Muscle of arm (tissue), 14 donors: Measurements from ENCODE around the gene KCNJ14. TPM values are rescaled to one million over a fixed set of nuclear protein-coding genes. Genes with fewer than 3 reads are reported as not detected.

ENCODE experiments used
- DNase-seq: peaks from one replicate; pipeline ENCODE4 v3.0.0-alpha.2; 2013
- long read RNA-seq, 11 donors: transcript quantifications; one replicate each; lab custom pipeline, GENCODE V29; 2026
- polyA plus RNA-seq, 12 donors: library from polyadenylated mRNA; unstranded; fragments of 120-200 nt; gene quantifications; one replicate each; pipeline ENCODE4 v1.2.1, GENCODE V29; 2013; ENCODE audit not compliant: insufficient read length in 12 of 12

Gene KCNJ14
- polyA plus RNA-seq, result 1 to 10 TPM in 3 of 12 donors, under 1 TPM in 7, not detected in 2; 0.54 to 1.3 (median 0.83) TPM
- long read RNA-seq, donor 1, result 0 reads
- long read RNA-seq, donor 2, result 0 reads
- long read RNA-seq, donor 3, result 0 reads
- long read RNA-seq, donor 4, result 0 reads
- long read RNA-seq, donor 5, result 0 reads
- long read RNA-seq, donor 6, result 0 reads
- long read RNA-seq, donor 7, result 0 reads
- long read RNA-seq, donor 8, result 0 reads
- long read RNA-seq, donor 9, result 0 reads
- long read RNA-seq, donor 10, result 0 reads
- long read RNA-seq, donor 11, result 0 reads

DNA sequence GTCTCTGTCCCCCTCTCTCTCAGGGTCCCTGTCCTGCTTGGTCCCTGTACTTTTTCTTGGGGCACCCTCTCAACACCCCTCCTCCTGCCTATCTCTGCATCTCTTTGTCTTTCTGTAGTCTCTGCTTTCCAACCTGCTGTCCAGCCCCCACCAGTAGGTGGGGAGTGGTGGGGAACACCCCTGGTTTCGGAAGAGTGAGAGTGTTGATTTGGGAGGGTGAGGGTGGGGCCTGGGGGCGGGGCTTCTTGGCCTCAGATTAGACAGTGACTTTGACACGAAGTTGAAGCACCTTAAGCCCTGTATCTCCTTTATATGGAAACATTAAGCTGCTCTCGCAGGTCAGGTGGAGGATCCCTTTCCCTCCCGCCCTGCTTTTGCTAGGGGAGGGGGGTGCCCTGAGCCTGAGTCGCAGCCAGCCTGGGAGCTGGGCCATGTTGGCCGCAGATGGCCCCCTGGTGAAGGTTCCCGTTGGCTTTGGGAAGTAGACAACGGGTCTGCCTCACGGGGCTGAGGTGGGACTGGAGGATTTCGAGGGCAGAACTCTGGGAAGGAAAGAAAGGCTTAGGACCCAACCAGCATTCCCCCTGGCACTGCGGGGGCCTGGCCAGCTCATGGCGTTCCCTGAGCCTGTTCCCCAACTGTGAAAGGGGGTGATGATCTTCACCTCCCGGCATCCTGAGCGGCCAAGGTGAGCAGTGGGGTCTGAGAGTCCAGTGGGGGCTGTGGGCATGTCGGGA, at the start of gene KCNJ14:
TSS of gene KCNJ14 (plus strand) at position 404 of the 737 bp plus-strand sequence. CDS start 6,151 bp downstream, outside the sequence.
- DNase-seq, result no peak

DNA sequence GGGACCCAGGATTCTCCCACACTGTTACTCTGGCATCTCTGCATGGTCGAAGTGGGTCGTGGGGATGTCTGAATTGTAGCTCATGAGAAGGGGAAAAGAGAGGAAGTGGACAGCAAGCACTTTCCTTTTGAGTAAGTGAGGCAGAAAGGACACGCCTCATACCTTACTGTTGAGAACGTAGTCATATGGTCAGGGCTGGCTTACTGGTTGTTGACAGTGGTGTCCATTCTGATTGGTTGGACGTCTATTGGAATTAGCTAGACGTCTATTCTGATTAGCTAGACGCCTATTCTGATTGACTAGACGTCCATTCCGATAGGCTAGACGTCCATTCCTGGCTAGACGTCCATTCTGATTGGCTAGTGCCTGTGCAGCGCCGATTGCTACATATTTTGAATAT, 49.5 kb upstream of the KCNJ14 start:
- no peak for DNase-seq

DNA sequence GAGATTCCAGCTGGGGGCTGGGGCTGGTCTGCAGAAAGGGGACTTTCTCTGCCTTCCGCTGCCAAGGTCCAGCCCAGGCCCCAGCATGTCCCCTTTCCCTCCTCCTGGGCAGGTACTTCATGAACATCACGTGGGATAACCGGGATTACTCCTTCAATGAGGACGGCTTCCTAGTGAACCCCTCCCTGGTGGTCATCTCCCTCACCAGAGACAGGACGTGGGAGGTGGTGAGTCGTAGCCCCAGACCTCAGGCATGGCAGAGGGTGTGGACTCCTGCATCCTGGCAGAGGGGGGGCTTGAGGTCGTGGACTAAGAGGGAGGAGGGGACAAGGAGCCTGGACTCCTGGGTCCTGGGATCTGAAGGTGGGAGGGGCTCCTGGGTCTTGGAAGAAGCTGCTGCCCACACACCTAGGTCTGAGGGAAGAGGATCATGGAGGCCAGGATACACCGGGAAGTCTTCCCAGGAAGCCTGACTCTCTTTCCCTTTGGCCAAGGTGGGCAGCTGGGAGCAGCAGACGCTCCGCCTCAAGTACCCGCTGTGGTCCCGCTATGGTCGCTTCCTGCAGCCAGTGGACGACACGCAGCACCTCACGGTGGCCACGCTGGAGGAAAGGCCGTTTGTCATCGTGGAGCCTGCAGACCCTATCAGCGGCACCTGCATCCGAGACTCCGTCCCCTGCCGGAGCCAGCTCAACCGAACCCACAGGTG, 41.3 kb upstream of the KCNJ14 start:
- no peak for DNase-seq

DNA sequence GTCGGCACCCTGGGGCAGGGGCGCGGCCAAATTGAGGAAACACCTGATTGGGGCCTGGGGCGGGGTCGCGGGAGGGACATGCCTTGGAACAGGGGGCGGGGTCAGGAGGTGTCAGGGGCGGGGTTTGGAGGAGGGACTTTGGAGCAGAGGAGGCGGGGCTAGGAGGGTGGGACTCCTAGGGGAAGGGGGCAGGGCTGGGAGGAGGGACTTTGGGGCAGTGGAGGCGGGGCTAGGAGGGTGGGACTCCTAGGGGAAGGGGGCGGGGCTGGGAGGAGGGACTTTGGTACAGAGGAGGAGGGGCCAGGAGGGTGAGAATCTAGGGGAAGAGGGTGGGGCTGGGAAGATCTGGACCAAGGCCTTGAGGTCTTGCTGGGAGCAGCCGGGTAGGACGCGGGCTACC, 40.0 kb upstream of the KCNJ14 start:
- no peak for DNase-seq

DNA sequence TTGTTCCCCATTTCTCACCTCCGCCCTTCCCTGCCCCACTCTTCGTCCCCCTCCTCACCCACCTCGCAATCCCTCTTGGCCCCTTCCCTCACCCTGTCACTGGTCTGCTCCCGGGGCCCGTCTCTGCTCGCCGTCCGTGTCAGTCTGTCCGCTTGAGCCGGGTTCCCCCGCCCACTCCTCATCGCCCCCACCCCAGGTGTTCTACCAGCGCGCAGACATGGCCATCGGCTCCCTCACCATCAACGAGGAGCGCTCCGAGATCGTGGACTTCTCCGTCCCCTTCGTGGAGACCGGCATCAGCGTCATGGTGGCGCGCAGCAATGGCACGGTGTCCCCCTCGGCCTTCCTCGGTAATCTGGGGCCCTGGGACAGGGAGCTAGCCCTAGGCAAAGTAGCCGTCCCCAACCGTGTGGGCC, 39.6 kb upstream of the KCNJ14 start:
- DNase-seq, result no peak

DNA sequence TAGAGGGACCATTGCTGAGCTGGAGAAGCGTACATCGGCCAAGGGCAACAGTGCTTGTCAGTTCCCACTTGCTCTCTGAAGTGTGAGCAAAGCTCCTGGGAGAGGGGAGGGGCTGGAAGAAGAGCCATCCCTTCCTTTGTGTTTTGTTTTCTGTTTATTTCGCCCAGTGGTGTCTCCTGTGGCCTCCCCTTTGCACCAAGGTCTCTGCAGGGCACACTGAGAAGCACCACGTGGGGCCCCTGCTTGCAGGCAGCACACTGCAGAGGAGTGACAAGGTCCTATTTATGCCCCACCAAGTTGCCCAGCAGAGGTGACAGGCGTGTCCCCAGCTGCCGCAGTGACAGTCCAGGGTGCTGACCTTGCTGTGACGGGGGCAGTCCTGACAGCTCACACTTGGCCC, 38.0 kb upstream of the KCNJ14 start:
- DNase-seq, result no peak

DNA sequence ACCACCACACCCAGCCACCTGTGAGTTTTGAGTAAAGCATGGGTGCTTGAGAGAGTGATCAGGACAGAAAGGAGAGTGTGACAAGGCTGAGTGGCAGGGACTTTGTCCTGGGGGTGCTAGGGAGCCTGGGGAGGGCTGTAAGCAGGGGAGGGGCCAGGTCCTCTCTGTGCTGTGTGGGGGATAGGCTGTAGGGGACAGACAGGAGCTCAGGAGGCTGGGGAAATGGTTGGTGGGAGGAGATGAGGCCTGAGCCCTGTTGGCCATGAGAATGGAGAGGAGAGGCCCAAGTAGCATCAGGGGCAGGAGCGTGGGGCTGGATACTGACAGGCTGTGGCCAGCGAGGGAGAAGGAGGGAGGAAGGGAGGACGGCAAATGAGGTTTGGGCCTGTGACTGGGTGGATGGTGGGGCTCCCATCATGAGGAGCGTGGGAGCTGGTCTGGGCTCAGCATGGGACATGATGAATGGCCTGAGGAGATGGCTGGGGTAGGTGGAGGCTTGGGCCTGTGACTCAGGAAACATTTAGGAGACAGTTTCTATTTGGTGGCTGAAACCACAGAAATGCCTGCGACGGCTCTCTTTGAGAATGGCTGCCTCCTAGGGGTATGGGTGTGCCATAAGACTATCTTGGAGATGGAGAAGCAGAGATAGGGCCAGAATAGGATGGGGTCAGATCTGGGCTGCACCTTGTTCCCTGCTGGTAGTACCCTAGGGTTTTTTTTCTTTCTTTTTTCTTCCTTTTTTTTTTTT, 36.9 kb upstream of the KCNJ14 start:
- DNase-seq, result no peak

DNA sequence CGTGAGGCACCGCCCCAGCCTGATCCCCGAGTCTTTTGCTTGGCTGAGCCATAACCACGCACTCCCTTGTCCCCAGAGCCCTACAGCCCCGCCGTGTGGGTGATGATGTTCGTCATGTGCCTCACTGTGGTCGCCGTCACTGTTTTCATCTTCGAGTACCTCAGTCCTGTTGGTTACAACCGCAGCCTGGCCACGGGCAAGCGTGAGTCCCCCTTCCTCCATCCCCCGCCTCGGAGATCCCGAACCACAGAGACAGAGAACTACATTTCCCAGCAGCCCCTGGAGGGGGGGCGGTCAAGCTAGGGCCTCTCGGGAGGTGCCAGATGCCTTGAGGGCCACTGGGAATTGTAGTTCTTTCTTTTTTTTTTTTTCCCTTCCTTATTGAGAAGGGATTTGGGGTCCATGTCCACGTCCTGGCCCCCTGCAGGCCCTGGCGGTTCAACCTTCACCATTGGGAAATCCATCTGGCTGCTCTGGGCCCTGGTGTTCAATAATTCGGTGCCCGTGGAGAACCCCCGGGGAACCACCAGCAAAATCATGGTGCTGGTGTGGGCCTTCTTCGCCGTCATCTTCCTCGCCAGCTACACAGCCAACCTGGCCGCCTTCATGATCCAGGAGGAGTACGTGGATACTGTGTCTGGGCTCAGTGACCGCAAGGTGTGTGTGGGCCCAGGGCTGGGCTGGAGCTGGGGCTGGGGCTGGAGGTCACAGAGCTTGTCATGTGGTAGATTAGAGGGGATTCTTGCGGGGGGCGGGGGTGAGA, 36.0 kb upstream of the KCNJ14 start:
- no peak for DNase-seq

DNA sequence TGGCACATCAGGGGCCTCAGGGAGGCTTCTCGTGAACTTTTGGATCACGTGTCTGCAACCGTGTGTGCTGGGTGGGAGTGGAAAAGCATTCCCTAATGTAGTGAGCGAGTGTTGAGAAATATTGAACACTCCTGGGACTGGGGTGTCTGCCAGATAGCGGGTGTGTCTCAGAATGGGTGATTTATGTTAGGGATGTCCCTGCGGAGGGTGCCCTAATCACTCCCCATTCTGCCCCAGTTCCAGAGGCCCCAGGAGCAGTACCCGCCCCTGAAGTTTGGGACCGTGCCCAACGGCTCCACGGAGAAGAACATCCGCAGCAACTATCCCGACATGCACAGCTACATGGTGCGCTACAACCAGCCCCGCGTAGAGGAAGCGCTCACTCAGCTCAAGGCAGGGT, 33.8 kb upstream of the KCNJ14 start:
- no peak for DNase-seq

DNA sequence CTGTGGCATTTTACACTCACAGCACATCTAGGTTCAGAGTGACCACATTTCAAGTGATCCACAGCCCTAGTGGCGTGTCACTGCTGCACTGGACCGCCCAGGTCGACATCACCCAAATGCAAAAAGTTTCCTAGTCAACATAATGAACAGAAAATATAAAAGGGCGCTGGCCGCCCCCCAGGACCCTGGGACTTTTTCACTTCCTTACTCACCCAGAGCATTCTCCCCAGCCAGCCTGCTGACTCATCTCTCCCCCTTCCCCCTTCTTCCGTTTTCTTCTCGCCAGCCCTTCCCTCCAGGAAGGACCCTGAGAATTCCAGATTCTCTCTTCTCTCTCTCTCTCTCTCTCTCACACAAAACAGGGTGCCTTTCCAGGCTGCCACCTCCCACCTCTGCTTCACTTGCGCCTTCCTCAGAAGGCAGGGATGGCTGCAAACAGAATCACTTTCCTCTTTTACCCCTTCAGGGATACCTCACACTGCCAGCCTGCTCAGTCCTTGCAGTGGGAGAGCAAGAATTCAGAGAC, 30.6 kb upstream of the KCNJ14 start:
- peak; percentile 22 for DNase-seq

DNA sequence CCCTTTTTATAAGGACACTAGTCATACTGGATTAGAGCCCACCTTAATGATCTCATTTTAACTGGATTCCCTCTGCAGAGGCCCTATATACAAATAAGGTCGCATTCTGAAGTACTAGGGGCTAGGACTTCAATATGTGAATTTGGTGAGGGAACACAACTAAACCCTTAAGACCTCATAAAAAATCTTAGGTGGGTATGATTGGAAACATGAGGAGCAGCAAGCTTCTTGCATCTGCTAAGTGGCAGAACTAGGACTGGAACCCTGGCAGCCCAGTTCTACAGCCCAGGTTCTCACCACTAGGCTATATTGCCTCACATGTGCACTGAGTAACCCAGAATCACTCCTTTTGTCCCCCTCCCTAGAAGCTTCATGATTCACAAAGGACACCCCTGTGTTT, 26.7 kb upstream of the KCNJ14 start:
- no peak for DNase-seq

DNA sequence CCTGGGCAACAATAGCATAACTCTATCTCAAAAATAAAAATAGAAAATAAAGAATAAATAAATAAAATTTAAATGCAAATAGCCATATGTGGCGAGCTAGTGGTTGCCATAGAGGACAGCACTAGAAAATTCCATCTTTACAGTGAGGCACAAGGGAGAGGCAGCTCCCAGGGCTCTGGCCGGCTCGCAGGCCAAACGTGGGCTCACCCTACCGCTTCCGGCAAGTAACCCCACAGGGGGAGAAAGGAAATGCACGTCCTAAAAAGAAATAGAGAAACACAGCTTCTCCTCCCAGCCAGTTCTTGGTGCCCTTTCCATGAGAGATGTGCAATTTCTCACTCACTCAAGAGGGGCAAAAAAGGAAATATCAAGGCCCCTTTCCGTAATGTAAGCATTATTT, 22.0 kb upstream of the KCNJ14 start:
- no peak for DNase-seq

DNA sequence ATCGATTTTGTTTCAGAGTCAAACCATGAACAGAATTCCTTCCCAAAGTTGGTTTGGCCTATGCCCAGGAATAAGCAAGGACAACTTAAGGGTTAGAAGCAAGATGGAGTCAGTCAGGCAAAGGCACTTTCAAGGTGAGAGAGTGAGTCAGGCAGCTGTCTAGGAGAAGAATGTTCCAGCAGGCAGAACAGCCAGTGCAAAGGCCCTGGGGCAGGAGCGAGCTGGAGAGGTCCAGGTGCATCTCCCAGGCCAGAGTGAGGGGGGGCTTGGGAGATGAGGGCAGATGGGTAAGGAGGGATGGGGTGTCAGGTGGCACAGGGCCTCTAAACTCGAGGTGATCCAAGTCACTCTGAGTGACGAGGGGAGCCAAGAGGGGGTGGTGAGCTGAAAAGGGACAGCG, 18.8 kb upstream of the KCNJ14 start:
- DNase-seq, result no peak

DNA sequence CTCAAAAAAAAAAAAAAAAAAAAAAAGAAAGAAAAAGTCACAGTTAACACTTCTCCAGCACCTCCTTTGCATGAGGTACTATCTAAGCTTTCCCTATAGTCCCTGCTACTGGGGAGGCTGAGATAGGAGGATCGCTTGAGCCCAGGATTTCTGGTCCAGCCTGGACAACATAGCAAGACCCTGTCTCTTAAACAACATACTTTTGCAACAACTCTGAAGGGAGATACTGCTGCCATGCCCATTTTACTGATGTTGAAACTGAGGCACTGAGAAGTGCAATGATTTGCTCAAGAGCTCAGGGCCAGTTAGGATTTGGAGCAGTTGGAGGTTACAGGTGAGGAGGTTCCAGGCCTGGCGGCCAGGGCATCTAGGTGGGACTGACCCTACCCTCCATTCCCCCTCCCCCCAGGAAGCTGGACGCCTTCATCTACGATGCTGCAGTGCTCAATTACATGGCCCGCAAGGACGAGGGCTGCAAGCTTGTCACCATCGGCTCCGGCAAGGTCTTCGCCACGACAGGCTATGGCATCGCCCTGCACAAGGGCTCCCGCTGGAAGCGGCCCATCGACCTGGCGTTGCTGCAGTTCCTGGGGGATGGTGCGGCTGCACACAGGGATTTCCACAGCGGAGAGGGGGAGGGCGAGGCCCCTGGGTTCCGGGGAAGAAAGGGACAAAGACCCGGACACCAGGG, 13.9 kb upstream of the KCNJ14 start:
- DNase-seq, result no peak

DNA sequence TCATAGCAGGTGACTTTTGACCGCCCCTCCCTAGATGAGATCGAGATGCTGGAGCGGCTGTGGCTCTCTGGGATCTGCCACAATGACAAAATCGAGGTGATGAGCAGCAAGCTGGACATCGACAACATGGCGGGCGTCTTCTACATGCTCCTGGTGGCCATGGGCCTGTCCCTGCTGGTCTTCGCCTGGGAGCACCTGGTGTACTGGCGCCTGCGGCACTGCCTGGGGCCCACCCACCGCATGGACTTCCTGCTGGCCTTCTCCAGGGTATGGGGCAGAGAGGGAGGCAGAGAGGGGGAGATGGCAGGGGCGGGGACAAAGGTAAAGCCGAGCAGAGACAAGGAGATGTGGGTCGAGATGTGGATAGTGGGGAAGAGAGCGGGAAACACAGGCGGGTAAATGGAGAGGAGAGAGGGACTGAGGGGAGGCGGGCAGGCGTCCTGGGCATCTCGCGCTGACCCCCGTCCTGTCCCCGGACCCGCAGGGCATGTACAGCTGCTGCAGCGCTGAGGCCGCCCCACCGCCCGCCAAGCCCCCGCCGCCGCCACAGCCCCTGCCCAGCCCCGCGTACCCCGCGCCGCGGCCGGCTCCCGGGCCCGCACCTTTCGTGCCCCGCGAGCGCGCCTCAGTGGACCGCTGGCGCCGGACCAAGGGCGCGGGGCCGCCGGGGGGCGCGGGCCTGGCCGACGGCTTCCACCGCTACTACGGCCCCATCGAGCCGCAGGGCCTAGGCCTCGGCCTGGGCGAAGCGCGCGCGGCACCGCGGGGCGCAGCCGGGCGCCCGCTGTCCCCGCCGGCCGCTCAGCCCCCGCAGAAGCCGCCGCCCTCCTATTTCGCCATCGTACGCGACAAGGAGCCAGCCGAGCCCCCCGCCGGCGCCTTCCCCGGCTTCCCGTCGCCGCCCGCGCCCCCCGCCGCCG, 13.0 kb upstream of the KCNJ14 start:
- DNase-seq, result no peak

DNA sequence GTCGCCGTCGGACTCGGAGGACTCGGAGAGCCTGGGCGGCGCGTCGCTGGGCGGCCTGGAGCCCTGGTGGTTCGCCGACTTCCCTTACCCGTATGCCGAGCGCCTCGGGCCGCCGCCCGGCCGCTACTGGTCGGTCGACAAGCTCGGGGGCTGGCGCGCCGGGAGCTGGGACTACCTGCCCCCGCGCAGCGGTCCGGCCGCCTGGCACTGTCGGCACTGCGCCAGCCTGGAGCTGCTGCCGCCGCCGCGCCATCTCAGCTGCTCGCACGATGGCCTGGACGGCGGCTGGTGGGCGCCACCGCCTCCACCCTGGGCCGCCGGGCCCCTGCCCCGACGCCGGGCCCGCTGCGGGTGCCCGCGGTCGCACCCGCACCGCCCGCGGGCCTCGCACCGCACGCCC, 12.1 kb upstream of the KCNJ14 start:
- no peak for DNase-seq

DNA sequence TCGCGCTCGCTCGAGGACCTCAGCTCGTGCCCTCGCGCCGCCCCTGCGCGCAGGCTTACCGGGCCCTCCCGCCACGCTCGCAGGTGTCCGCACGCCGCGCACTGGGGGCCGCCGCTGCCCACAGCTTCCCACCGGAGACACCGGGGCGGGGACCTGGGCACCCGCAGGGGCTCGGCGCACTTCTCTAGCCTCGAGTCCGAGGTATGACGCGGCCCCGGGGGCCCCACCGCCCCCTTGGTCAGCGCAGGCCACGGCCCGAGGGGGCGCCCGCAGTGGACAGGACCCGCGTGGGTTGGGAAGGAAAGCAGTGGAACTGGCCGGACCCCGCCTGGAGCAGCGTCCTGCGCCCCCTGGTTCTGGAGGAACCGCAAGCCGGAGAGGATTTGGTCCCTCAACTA, 11.6 kb upstream of the KCNJ14 start:
- no peak for DNase-seq

DNA sequence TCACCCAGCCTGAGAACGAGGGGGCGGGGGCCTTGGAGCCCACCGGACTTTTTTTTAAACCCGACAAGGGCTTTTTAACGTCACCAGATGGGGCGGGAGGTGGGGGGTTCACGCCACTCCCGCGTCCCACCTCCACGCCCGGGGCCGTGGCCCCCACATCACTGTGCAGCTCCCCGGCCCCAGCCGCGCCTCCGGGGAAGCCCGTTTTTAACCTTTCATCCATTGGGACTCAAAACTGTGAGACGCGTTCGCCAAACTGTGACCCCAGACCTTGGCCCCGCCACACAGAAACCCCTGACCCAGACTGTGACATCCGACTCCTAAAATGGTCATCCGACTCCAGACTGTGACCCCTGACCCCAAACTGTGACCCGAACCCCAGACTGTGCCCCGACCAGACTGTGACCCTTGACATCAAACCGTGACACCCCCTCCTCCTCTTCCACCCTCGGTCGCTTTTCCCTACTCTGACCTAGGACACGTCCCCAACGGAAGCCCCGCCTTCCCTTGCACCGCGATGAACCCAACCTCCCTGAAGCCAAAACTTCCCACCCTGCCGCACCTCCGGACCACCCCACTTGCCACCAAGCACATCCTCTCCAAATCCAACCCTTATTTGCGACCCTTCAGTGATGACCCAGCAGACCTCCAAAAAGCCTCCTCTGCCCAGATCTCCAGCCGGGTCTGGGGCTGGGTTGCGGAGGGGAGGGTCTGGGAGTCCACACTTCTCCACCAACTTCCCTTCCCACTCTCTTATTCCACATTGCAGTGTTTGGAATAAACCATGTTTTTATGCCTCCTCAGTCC, 11.0 kb upstream of the KCNJ14 start:
- no peak for DNase-seq

DNA sequence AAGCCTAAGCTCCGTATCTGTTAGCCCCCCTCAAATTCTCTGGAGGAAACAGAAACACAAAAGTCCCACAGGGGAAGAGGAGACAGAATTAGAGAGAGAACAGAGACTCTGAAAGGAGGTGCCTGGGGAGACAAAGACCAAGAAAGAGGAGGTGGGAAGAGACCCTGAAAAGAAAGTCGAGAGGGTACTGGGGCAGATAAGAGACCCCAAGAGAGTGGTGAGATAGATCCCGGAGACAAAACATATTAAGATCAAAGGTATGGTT, 10.5 kb upstream of the KCNJ14 start:
- no peak for DNase-seq
